KMS-11 (cell line): ENCODE results near the gene XPR1.

Experiments
- H2AFZ ChIP-seq: fragments of 200-600 bp; sonication (generic); 2 replicates; pipeline ENCODE4 v1.6.1; 2016; ENCODE audit warnings: antibody characterized with exemption, mixed run types, low read depth
- H3K27ac ChIP-seq: fragments of 200-600 bp; sonication (generic); 2 replicates; pipeline ENCODE4 v1.6.1; 2016; ENCODE audit warnings: mild to moderate bottlenecking, mixed run types
- H3K27me3 ChIP-seq: fragments of 200-600 bp; sonication (generic); 2 replicates; pipeline ENCODE4 v1.6.1; 2017; ENCODE audit warnings: mild to moderate bottlenecking, low read depth, mixed run types, moderate library complexity; ENCODE audit not compliant: insufficient read depth
- H3K36me3 ChIP-seq: fragments of 200-600 bp; sonication (generic); 2 replicates; pipeline ENCODE4 v1.6.1; 2017; ENCODE audit warnings: mild to moderate bottlenecking, mixed run types; ENCODE audit not compliant: insufficient read depth
- H3K4me1 ChIP-seq: fragments of 200-600 bp; sonication (generic); 2 replicates; pipeline ENCODE4 v1.6.1; 2016; ENCODE audit warnings: mild to moderate bottlenecking, low read depth, mixed run types; ENCODE audit not compliant: poor library complexity, severe bottlenecking
- H3K4me2 ChIP-seq: fragments of 200-600 bp; sonication (generic); 2 replicates; pipeline ENCODE4 v1.7.0; 2016; ENCODE audit warnings: mild to moderate bottlenecking, mixed run types
- H3K4me3 ChIP-seq: fragments of 200-600 bp; sonication (generic); IDR thresholded peaks from 2 replicates; pipeline ENCODE4 v1.6.1; 2017; ENCODE audit warnings: low read depth, low read length, mixed read lengths; ENCODE audit not compliant: insufficient read depth
- H3K79me2 ChIP-seq: fragments of 200-600 bp; sonication (generic); 2 replicates; pipeline ENCODE4 v1.6.1; 2016; ENCODE audit warnings: low read depth, mixed run types; ENCODE audit not compliant: insufficient read depth
- H3K9ac ChIP-seq: fragments of 200-600 bp; sonication (generic); 2 replicates; pipeline ENCODE4 v1.6.1; 2016; ENCODE audit warnings: mild to moderate bottlenecking, mixed run types
- H4K20me1 ChIP-seq: fragments of 200-600 bp; sonication (generic); 2 replicates; pipeline ENCODE4 v1.6.1; 2016; ENCODE audit warnings: mild to moderate bottlenecking, mixed run types; ENCODE audit not compliant: insufficient read depth
- CTCF ChIP-seq: fragments of 200-600 bp; sonication (generic); conservative IDR thresholded peaks from 2 replicates; pipeline ENCODE4 v1.6.1; 2017; ENCODE audit warnings: low read depth, mild to moderate bottlenecking, antibody characterized with exemption, low read length, moderate library complexity, mixed read lengths

XPR1 gene

GRCh38 chr1:180595966-180596365 lies 35.9 kb upstream of the XPR1 start:
- Histone ChIP-seq H3K4me3 (no peak overlapping the region), H3K27ac (no peak overlapping the region), H3K36me3 (no peaks in the 10 kb centered on the region), H4K20me1 (no peaks in the 10 kb centered on the region), H3K79me2 (no peaks in the 10 kb centered on the region), H3K4me2 (no peak overlapping the region), H3K9ac (no peak overlapping the region), H2AFZ (no peak overlapping the region), H3K4me1 (no peaks in the 10 kb centered on the region), H3K27me3 (no peaks in the 10 kb centered on the region)
- no peak for TF ChIP-seq CTCF

- Histone ChIP-seq H3K36me3 (no peaks in the 10 kb centered on the region), H2AFZ (no peak overlapping the region), H3K9ac (no peak overlapping the region), H3K79me2 (no peaks in the 10 kb centered on the region), H3K27me3 (no peaks in the 10 kb centered on the region), H4K20me1 (no peaks in the 10 kb centered on the region), H3K27ac (no peak overlapping the region), H3K4me2 (no peak overlapping the region), H3K4me1 (no peaks in the 10 kb centered on the region), H3K4me3 (no peak overlapping the region)
- TF ChIP-seq CTCF = no peak
Observed at GRCh38 chr1:180597520-180597919, 34.3 kb upstream of the XPR1 start.

- Histone ChIP-seq H3K4me1 (no peaks in the 10 kb centered on the region), H3K79me2 (no peaks in the 10 kb centered on the region), H4K20me1 (no peaks in the 10 kb centered on the region), H3K4me2 (no peak overlapping the region), H3K9ac (no peak overlapping the region), H2AFZ (no peak overlapping the region), H3K27me3 (no peaks in the 10 kb centered on the region), H3K4me3 (no peak overlapping the region), H3K27ac (no peak overlapping the region), H3K36me3 (no peaks in the 10 kb centered on the region)
- no peak for TF ChIP-seq CTCF
Observed at GRCh38 chr1:180598333-180598974, 33.4 kb upstream of the XPR1 start.

- Histone ChIP-seq H3K9ac (no peak overlapping the region), H3K27me3 (no peaks in the 10 kb centered on the region), H3K4me3 (no peak overlapping the region), H3K36me3 (no peaks in the 10 kb centered on the region), H2AFZ (no peak overlapping the region), H3K4me2 (no peak overlapping the region), H3K4me1 (no peaks in the 10 kb centered on the region), H3K27ac (no peak overlapping the region), H4K20me1 (no peaks in the 10 kb centered on the region), H3K79me2 (no peaks in the 10 kb centered on the region)
- TF ChIP-seq CTCF = no peak
Observed at GRCh38 chr1:180600343-180600742, 31.5 kb upstream of the XPR1 start.
